ENCODE measurements around the gene HNF1A.

HNF1A gene

GRCh38 chr12:120956579-120957300 lies 21.6 kb upstream of the HNF1A start:
- DNase-seq (ENCODE audit: low spot score) = no peak

- no peak for DNase-seq (ENCODE audit: low spot score)
Observed at GRCh38 chr12:120959111-120959878, 19.0 kb upstream of the HNF1A start.

- no peak for DNase-seq (ENCODE audit: low spot score)
Observed at GRCh38 chr12:120960657-120961056, 17.7 kb upstream of the HNF1A start.

GRCh38 chr12:120961604-120962531 lies 16.5 kb upstream of the HNF1A start:
- no peak for DNase-seq (ENCODE audit: low spot score)

GRCh38 chr12:120962532-120963020 lies 15.8 kb upstream of the HNF1A start:
- DNase-seq (ENCODE audit: low spot score) = no peak

GRCh38 chr12:120964298-120964697 lies 14.0 kb upstream of the HNF1A start:
- no peak for DNase-seq (ENCODE audit: low spot score)

- no peak for DNase-seq (ENCODE audit: low spot score)
Observed at GRCh38 chr12:120965534-120966091, 12.7 kb upstream of the HNF1A start.

- no peak for DNase-seq (ENCODE audit: low spot score)
Observed at GRCh38 chr12:120970310-120970709, 8.0 kb upstream of the HNF1A start.

- peak; percentile 67 for DNase-seq (ENCODE audit: low spot score)
Observed at GRCh38 chr12:120971299-120972180, 6.8 kb upstream of the HNF1A start.

- no peak for DNase-seq (ENCODE audit: low spot score)
Observed at GRCh38 chr12:120972870-120973543, 5.3 kb upstream of the HNF1A start.

GRCh38 chr12:120977531-120978295 lies 630 bp upstream of the HNF1A start:
- DNase-seq (ENCODE audit: low spot score) = no peak

GRCh38 chr12:120979220-120979861 lies 998 bp downstream of the HNF1A start:
- no peak for DNase-seq (ENCODE audit: low spot score)

GRCh38 chr12:120979862-120980696 lies 1.7 kb downstream of the HNF1A start:
- no peak for DNase-seq (ENCODE audit: low spot score)

GRCh38 chr12:120980800-120981368 lies 2.5 kb downstream of the HNF1A start:
- no peak for DNase-seq (ENCODE audit: low spot score)

- no peak for DNase-seq (ENCODE audit: low spot score)
Observed at GRCh38 chr12:120981407-120981941, 3.1 kb downstream of the HNF1A start.

GRCh38 chr12:120982659-120983058 lies 4.3 kb downstream of the HNF1A start:
- no peak for DNase-seq (ENCODE audit: low spot score)

GRCh38 chr12:120983759-120984158 lies 5.4 kb downstream of the HNF1A start:
- DNase-seq (ENCODE audit: low spot score) = no peak
